T-helper 2 cell treated with Interferon-gamma antibody and Interleukin-4, amounts not matched to agents 5 μg/mL and 100 μg/mL, for 36 hours (primary cell): ENCODE results near the gene RIPOR3.
"Not testable (repeated sequence)": the region's sequence is repeated elsewhere in the genome, so short reads cannot be mapped to it uniquely, and the experiment has no call there.

Experiments used
- DNase-seq: peaks from one replicate; pipeline ENCODE4 v3.0.0; 2021; ENCODE audit warnings: low spot score
- H3K27ac Mint-ChIP-seq: one replicate; pipeline ENCODE4 v1.8.0; 2021; ENCODE audit warnings: mild to moderate bottlenecking, mixed read lengths
- H3K27me3 Mint-ChIP-seq: one replicate; pipeline ENCODE4 v1.8.0; 2021; ENCODE audit warnings: low read depth, mixed read lengths
- H3K36me3 Mint-ChIP-seq: one replicate; pipeline ENCODE4 v1.8.0; 2021; ENCODE audit warnings: low read depth, mixed read lengths
- H3K4me1 Mint-ChIP-seq: one replicate; pipeline ENCODE4 v1.8.0; 2021; ENCODE audit warnings: low read depth, mixed read lengths
- H3K4me3 Mint-ChIP-seq: one replicate; pipeline ENCODE4 v1.8.0; 2022; ENCODE audit warnings: mild to moderate bottlenecking, moderate library complexity, mixed read lengths
- H3K9me3 Mint-ChIP-seq: one replicate; pipeline ENCODE4 v1.8.0; 2021; ENCODE audit warnings: mixed read lengths

Gene RIPOR3

GRCh38 chr20:50682947-50683530, 8.3 kb downstream of the RIPOR3 start:
- DNase-seq = no peak
- no peak overlapping the region for H3K4me3 Mint-ChIP-seq
- no peaks in the 10 kb centered on the region for H3K27me3 Mint-ChIP-seq
- H3K36me3 Mint-ChIP-seq = no peaks in the 10 kb centered on the region
- no peaks in the 10 kb centered on the region for H3K4me1 Mint-ChIP-seq
- no peak overlapping the region for H3K27ac Mint-ChIP-seq
- no peaks in the 10 kb centered on the region for H3K9me3 Mint-ChIP-seq

GRCh38 chr20:50682065-50682464, 9.3 kb downstream of the RIPOR3 start:
- Mint-ChIP-seq H3K27ac (no peak overlapping the region), H3K9me3 (no peaks in the 10 kb centered on the region), H3K36me3 (no peaks in the 10 kb centered on the region), H3K4me1 (no peaks in the 10 kb centered on the region), H3K4me3 (no peak overlapping the region), H3K27me3 (no peaks in the 10 kb centered on the region)
- DNase-seq = no peak

- Mint-ChIP-seq H3K27ac (no peak overlapping the region), H3K36me3 (no peaks in the 10 kb centered on the region), H3K4me3 (no peak overlapping the region), H3K4me1 (no peaks in the 10 kb centered on the region), H3K27me3 (no peaks in the 10 kb centered on the region), H3K9me3 (no peaks in the 10 kb centered on the region)
- no peak for DNase-seq
Observed at GRCh38 chr20:50681359-50682064, 9.8 kb downstream of the RIPOR3 start.

- DNase-seq = no peak
- no peak overlapping the region for H3K4me3 Mint-ChIP-seq
- H3K4me1 Mint-ChIP-seq = no peaks in the 10 kb centered on the region
- no peak overlapping the region for H3K27ac Mint-ChIP-seq
- no peaks in the 10 kb centered on the region for H3K27me3 Mint-ChIP-seq
- no peaks in the 10 kb centered on the region for H3K9me3 Mint-ChIP-seq
- no peaks in the 10 kb centered on the region for H3K36me3 Mint-ChIP-seq
Observed at GRCh38 chr20:50680105-50680960, 11.0 kb downstream of the RIPOR3 start.

- no peak overlapping the region for H3K27ac Mint-ChIP-seq
- no peaks in the 10 kb centered on the region for H3K9me3 Mint-ChIP-seq
- H3K4me3 Mint-ChIP-seq = no peak overlapping the region
- H3K4me1 Mint-ChIP-seq = no peaks in the 10 kb centered on the region
- DNase-seq = no peak
- H3K36me3 Mint-ChIP-seq = no peaks in the 10 kb centered on the region
- H3K27me3 Mint-ChIP-seq = no peaks in the 10 kb centered on the region
Observed at GRCh38 chr20:50679753-50680104, 11.6 kb downstream of the RIPOR3 start.

- Mint-ChIP-seq H3K9me3 (no peaks in the 10 kb centered on the region), H3K27ac (no peak overlapping the region), H3K4me1 (no peaks in the 10 kb centered on the region), H3K4me3 (no peak overlapping the region), H3K36me3 (no peaks in the 10 kb centered on the region), H3K27me3 (no peaks in the 10 kb centered on the region)
- DNase-seq = no peak
Observed at GRCh38 chr20:50678169-50678898, 13.0 kb downstream of the RIPOR3 start.

GRCh38 chr20:50676858-50677257, 14.5 kb downstream of the RIPOR3 start:
- no peak overlapping the region for H3K27ac Mint-ChIP-seq
- no peaks in the 10 kb centered on the region for H3K4me1 Mint-ChIP-seq
- H3K4me3 Mint-ChIP-seq = no peak overlapping the region
- H3K36me3 Mint-ChIP-seq = no peaks in the 10 kb centered on the region
- DNase-seq = no peak
- no peaks in the 10 kb centered on the region for H3K27me3 Mint-ChIP-seq
- H3K9me3 Mint-ChIP-seq = no peaks in the 10 kb centered on the region

GRCh38 chr20:50676377-50676731, 15.0 kb downstream of the RIPOR3 start:
- not testable (repeated sequence) for H3K27ac Mint-ChIP-seq, H3K4me1 Mint-ChIP-seq, H3K9me3 Mint-ChIP-seq, H3K4me3 Mint-ChIP-seq, H3K36me3 Mint-ChIP-seq, DNase-seq, H3K27me3 Mint-ChIP-seq

GRCh38 chr20:50675671-50676376, 15.5 kb downstream of the RIPOR3 start:
- H3K36me3 Mint-ChIP-seq = no peaks in the 10 kb centered on the region
- H3K4me1 Mint-ChIP-seq = no peaks in the 10 kb centered on the region
- H3K9me3 Mint-ChIP-seq = no peaks in the 10 kb centered on the region

GRCh38 chr20:50674138-50674825, 17.1 kb downstream of the RIPOR3 start:
- H3K4me1 Mint-ChIP-seq = no peaks in the 10 kb centered on the region
- no peaks in the 10 kb centered on the region for H3K9me3 Mint-ChIP-seq
- H3K4me3 Mint-ChIP-seq = no peak overlapping the region
- no peak for DNase-seq
- H3K36me3 Mint-ChIP-seq = no peaks in the 10 kb centered on the region
- no peaks in the 10 kb centered on the region for H3K27me3 Mint-ChIP-seq
- no peak overlapping the region for H3K27ac Mint-ChIP-seq

More at GRCh38 chr20:50675671-50676376, 15.5 kb downstream of the RIPOR3 start:
- Mint-ChIP-seq H3K27ac (no peak overlapping the region), H3K27me3 (no peaks in the 10 kb centered on the region), H3K4me3 (no peak overlapping the region)
- no peak for DNase-seq

GRCh38 chr20:50673466-50674137, 17.7 kb downstream of the RIPOR3 start:
- Mint-ChIP-seq H3K4me3 (no peak overlapping the region), H3K9me3 (no peaks in the 10 kb centered on the region), H3K27ac (no peak overlapping the region)

GRCh38 chr20:50673146-50673465, 18.2 kb downstream of the RIPOR3 start:
- Mint-ChIP-seq H3K36me3 (no peaks in the 10 kb centered on the region), H3K4me3 (no peak overlapping the region), H3K9me3 (no peaks in the 10 kb centered on the region), H3K4me1 (no peaks in the 10 kb centered on the region), H3K27me3 (no peaks in the 10 kb centered on the region), H3K27ac (no peak overlapping the region)
- DNase-seq = no peak

More at GRCh38 chr20:50673466-50674137, 17.7 kb downstream of the RIPOR3 start:
- Mint-ChIP-seq H3K36me3 (no peaks in the 10 kb centered on the region), H3K27me3 (no peaks in the 10 kb centered on the region), H3K4me1 (no peaks in the 10 kb centered on the region)
- no peak for DNase-seq
